Measurements from ENCODE around the gene RFT1. TPM values are rescaled to one million over a fixed set of nuclear protein-coding genes. Genes with fewer than 3 reads are reported as not detected.

The RFT1 gene
- total and polyA plus RNA-seq, 7 experiments from 2014 or later: 16.0 to 32.0 (median 24.1) TPM

GRCh38 chr3:53039376-53039752, 90.9 kb downstream of the RFT1 start:
- DNase-seq: no peak
- no peaks in the 10 kb centered on the region for H3K36me3 ChIP-seq (ENCODE audit: control insufficient read depth in 2 of 3, insufficient read depth in 3 of 3, low read length in 3 of 3)
- ChIA-PET CTCF (no interaction called here), POLR2A (no interaction called here)
- H3K27me3 ChIP-seq (ENCODE audit: control insufficient read depth in 2 of 2, insufficient read depth in 2 of 2, low read length in 2 of 2): no peaks in the 10 kb centered on the region
- no peaks in the 10 kb centered on the region for H3K9me3 ChIP-seq (ENCODE audit: control insufficient read depth in 2 of 3, low read length in 3 of 3)
- no peak overlapping the region for H3K4me3 ChIP-seq (ENCODE audit: low read length)
- H3K36me3 Mint-ChIP-seq: peaks cover 0 to 12% (median 5%) of the 10 kb centered on the region in 5 donors
- peak overlapping the region in 2 of 9 donors; percentile 1 to 7 for H3K27ac Mint-ChIP-seq
- intact Hi-C loops (cut with micrococcal nuclease): no loop called here
- no peak overlapping the region for H3K27ac ChIP-seq (ENCODE audit: low read depth, low read length)
- H3K27me3 Mint-ChIP-seq: no peaks in the 10 kb centered on the region
- no peak for ATAC-seq
- peaks cover 39 to 92% (median 77%) of the 10 kb centered on the region in 7 donors for H3K4me1 Mint-ChIP-seq
- H3K4me1 ChIP-seq (ENCODE audit: control insufficient read depth in 2 of 2, insufficient read depth in 2 of 2, low read length in 2 of 2): peaks cover 19 to 59% of the 10 kb centered on the region in 2 donors
- peak overlapping the region in 3 of 10 donors; percentile 8 to 47 (median 14) for H3K4me3 Mint-ChIP-seq
- H3K9me3 Mint-ChIP-seq: no peaks in the 10 kb centered on the region

- peaks cover 0 to 12% (median 5%) of the 10 kb centered on the region in 5 donors for H3K36me3 Mint-ChIP-seq
- H3K4me3 Mint-ChIP-seq: peak overlapping the region in 6 of 10 donors; percentile 2 to 47 (median 16)
- no peaks in the 10 kb centered on the region for H3K27me3 Mint-ChIP-seq
- intact Hi-C loops (cut with micrococcal nuclease): no loop called here
- no peaks in the 10 kb centered on the region for H3K9me3 ChIP-seq (ENCODE audit: control insufficient read depth in 2 of 3, low read length in 3 of 3)
- peaks cover 36 to 86% (median 72%) of the 10 kb centered on the region in 7 donors for H3K4me1 Mint-ChIP-seq
- no peaks in the 10 kb centered on the region for H3K9me3 Mint-ChIP-seq
- H3K27me3 ChIP-seq (ENCODE audit: control insufficient read depth in 2 of 2, insufficient read depth in 2 of 2, low read length in 2 of 2): no peaks in the 10 kb centered on the region
- H3K36me3 ChIP-seq (ENCODE audit: control insufficient read depth in 2 of 3, insufficient read depth in 3 of 3, low read length in 3 of 3): no peaks in the 10 kb centered on the region
- DNase-seq (no peak), ATAC-seq (no peak)
- no peak overlapping the region for H3K27ac ChIP-seq (ENCODE audit: low read depth, low read length)
- ChIA-PET POLR2A (interaction anchor here (1.4 kb wide), 1 partner anchor 11 kb away, joined by 4 read pairs; no protein-coding TSS in a partner anchor), CTCF (no interaction called here)
- peaks cover 14 to 53% of the 10 kb centered on the region in 2 donors for H3K4me1 ChIP-seq (ENCODE audit: control insufficient read depth in 2 of 2, insufficient read depth in 2 of 2, low read length in 2 of 2)
- H3K4me3 ChIP-seq (ENCODE audit: low read length): no peak overlapping the region
- H3K27ac Mint-ChIP-seq: peak overlapping the region in 2 of 9 donors; percentile 7 to 10
These were observed 91.4 kb downstream of the RFT1 start for GRCh38 chr3:53038679-53039375.

Other genes starting within 250 kb of the RFT1 start
- 10 to 100 TPM; 21.1 to 44.9 (median 34.5) TPM for gene STIMATE, start 232.9 kb downstream of the RFT1 start, total RNA-seq
- gene STIMATE, start 232.9 kb downstream of the RFT1 start, polyA plus RNA-seq: 1 to 10 TPM; 3.0 to 4.7 TPM
- gene SFMBT1, start 84.4 kb downstream of the RFT1 start, total RNA-seq: 10 to 100 TPM; 28.4 to 47.1 (median 39.0) TPM
- 10 to 100 TPM in 1 of 2 donors, 1 to 10 TPM in 1; 9.9 to 25.3 TPM for gene SFMBT1, start 84.4 kb downstream of the RFT1 start, polyA plus RNA-seq
- 10 to 100 TPM; 10.2 to 72.8 (median 18.7) TPM for gene PRKCD, start 30.8 kb upstream of the RFT1 start, total RNA-seq
- 10 to 100 TPM in 1 of 2 donors, 1 to 10 TPM in 1; 7.7 to 17.5 TPM for gene PRKCD, start 30.8 kb upstream of the RFT1 start, polyA plus RNA-seq
- 100 to 1,000 TPM in 3 of 5 experiments, 10 to 100 TPM in 2; 83.5 to 333 (median 121) TPM for gene TKT, start 125.6 kb upstream of the RFT1 start, total RNA-seq
- gene TKT, start 125.6 kb upstream of the RFT1 start, polyA plus RNA-seq: 10 to 100 TPM; 60.7 to 63.4 TPM
- gene DCP1A, start 217.1 kb upstream of the RFT1 start, total RNA-seq: 10 to 100 TPM; 34.0 to 51.3 (median 40.1) TPM
- 10 to 100 TPM; 66.1 to 68.0 TPM for gene DCP1A, start 217.1 kb upstream of the RFT1 start, polyA plus RNA-seq